Measurements from ENCODE around the gene USP22.

Gene USP22

GRCh38 chr17:21037117-21037803 lies 5.6 kb downstream of the USP22 start:
- Mint-ChIP-seq H3K27ac (peak overlapping the region; percentile 78), H3K27me3 (no peaks in the 10 kb centered on the region), H3K4me1 (ENCODE audit: low read depth) (peaks cover 74% of the 10 kb centered on the region), H3K9me3 (no peaks in the 10 kb centered on the region), H3K4me3 (no peak overlapping the region), H3K36me3 (ENCODE audit: low read depth) (peaks cover 45% of the 10 kb centered on the region)
- intact Hi-C loops (cut with micrococcal nuclease) = no loop called here

GRCh38 chr17:21036361-21036881 lies 6.4 kb downstream of the USP22 start:
- peaks cover 41% of the 10 kb centered on the region for H3K36me3 Mint-ChIP-seq (ENCODE audit: low read depth)
- H3K27me3 Mint-ChIP-seq = no peaks in the 10 kb centered on the region
- intact Hi-C loops (cut with micrococcal nuclease) = no loop called here
- peaks cover 74% of the 10 kb centered on the region for H3K4me1 Mint-ChIP-seq (ENCODE audit: low read depth)
- H3K4me3 Mint-ChIP-seq = peak overlapping the region; percentile 6
- H3K9me3 Mint-ChIP-seq = no peaks in the 10 kb centered on the region
- H3K27ac Mint-ChIP-seq = peak overlapping the region; percentile 78

DNA sequence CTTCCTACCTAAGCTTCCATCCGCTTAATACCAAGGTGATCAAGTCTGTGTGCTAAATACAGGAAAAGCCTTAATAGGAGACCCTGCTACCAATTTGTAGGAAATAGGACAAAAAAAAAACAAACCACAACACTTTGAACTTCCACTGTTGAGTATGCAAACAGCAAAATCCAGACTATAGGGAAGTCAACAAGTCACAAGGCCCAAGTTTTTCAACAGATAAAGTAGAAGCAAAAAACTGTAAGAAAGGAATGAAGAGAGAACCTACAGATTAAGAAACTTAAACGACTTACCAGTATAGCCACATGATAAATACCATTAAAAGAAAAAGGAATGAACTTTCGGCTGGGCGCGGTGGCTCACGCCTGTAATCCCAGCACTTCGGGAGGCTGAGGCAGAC lies 7.4 kb downstream of the USP22 start:
- Mint-ChIP-seq H3K9me3 (no peaks in the 10 kb centered on the region), H3K27ac (peak overlapping the region; percentile 78), H3K4me3 (peak overlapping the region; percentile 56), H3K27me3 (no peaks in the 10 kb centered on the region), H3K4me1 (ENCODE audit: low read depth) (peaks cover 67% of the 10 kb centered on the region), H3K36me3 (ENCODE audit: low read depth) (peaks cover 40% of the 10 kb centered on the region)
- intact Hi-C loops (cut with micrococcal nuclease) = no loop called here

DNA sequence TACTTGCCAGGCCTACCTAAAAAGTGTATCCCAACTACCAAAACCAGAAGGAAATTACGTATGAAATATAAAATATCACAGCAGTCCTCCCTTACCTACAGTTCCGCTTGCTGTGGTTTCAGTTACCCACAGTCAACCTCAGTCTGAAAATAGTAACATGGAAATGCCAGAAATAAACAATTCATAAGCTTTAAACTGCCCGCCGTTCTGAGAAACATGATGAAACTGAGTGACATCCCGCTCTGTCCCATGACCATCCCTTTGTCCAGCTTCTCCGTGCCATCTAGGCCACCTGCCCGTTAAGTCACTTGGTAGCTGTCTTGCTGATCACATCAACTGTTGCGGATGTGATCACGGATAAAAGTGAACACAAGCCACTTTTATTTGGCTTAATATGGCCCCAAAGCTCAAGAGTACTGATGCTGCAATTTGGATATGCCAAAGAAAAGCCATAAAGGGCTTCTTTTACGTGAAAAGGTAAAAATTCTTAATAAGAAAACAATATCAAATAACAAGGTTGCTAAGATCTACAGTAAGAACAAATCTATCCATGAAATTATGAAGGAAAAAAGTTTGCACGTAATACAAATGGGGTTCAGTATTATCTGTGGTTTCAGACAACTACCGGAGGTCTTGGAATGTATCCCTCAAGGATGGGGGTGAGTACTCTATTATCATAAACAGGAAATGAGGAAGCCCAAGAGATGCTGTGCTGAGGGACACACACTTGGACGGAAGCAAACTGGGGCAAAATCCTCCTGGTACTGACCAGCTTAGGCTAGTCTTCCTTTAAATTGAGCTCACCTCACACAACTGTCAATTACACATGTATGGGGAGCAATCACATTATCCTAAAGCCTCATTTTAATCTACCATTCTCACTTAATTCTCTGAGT lies 8.2 kb downstream of the USP22 start:
- Mint-ChIP-seq H3K4me1 (ENCODE audit: low read depth) (peaks cover 72% of the 10 kb centered on the region), H3K9me3 (no peaks in the 10 kb centered on the region), H3K27me3 (no peaks in the 10 kb centered on the region), H3K27ac (peak overlapping the region; percentile 78), H3K4me3 (peak overlapping the region; percentile 56), H3K36me3 (ENCODE audit: low read depth) (peaks cover 43% of the 10 kb centered on the region)
- intact Hi-C loops (cut with micrococcal nuclease) = no loop called here

DNA sequence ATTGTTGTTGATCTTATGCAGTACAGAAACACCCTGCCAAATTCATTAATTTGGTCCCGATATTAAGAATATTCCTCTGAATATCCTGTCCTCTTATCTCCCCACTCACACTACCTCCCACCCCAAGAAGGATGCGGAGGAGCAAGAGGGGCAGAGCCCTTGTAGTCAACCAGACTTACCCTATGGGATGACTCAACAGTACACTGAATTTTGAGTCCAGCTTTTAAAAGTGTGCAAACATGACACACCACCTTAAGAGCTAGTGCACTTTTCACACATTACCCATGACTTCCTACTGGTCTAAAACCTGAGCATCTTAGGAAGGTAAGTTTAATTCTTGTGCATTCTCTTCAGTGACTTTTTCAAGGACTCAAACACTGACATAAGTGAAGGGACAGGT lies 9.5 kb downstream of the USP22 start:
- no peak overlapping the region for H3K4me3 Mint-ChIP-seq
- intact Hi-C loops (cut with micrococcal nuclease) = no loop called here
- H3K9me3 Mint-ChIP-seq = no peaks in the 10 kb centered on the region
- H3K27ac Mint-ChIP-seq = no peak overlapping the region
- H3K27me3 Mint-ChIP-seq = no peaks in the 10 kb centered on the region
- peaks cover 83% of the 10 kb centered on the region for H3K4me1 Mint-ChIP-seq (ENCODE audit: low read depth)
- H3K36me3 Mint-ChIP-seq (ENCODE audit: low read depth) = peaks cover 44% of the 10 kb centered on the region

GRCh38 chr17:21031756-21032396 lies 10.9 kb downstream of the USP22 start:
- Mint-ChIP-seq H3K27me3 (no peaks in the 10 kb centered on the region), H3K4me3 (no peak overlapping the region), H3K27ac (no peak overlapping the region), H3K36me3 (ENCODE audit: low read depth) (peaks cover 49% of the 10 kb centered on the region), H3K9me3 (no peaks in the 10 kb centered on the region), H3K4me1 (ENCODE audit: low read depth) (peaks cover 76% of the 10 kb centered on the region)
- intact Hi-C loops (cut with micrococcal nuclease) = no loop called here

GRCh38 chr17:21030375-21030774 lies 12.4 kb downstream of the USP22 start:
- H3K4me1 Mint-ChIP-seq (ENCODE audit: low read depth) = peaks cover 67% of the 10 kb centered on the region
- H3K9me3 Mint-ChIP-seq = no peaks in the 10 kb centered on the region
- H3K27me3 Mint-ChIP-seq = no peaks in the 10 kb centered on the region
- H3K4me3 Mint-ChIP-seq = no peak overlapping the region
- no peak overlapping the region for H3K27ac Mint-ChIP-seq
- peaks cover 60% of the 10 kb centered on the region for H3K36me3 Mint-ChIP-seq (ENCODE audit: low read depth)
- intact Hi-C loops (cut with micrococcal nuclease) = no loop called here

DNA sequence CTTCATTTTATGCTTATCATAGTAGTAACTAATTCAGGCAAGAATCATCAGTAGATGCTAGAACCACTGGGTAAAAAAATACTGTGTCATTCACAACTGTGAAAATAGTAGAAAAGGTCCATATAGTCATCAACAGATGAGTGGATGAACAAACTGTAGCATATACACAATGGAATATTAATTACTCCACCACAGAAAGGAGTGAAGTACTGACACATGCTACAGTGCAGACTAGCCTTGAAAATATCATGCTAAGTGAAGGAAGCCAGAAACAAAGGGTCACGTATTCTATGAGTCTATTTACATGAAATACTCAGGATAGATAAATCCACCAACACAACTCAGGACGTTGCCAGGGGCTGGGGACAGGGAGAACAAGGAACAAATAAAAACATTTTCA lies 13.3 kb downstream of the USP22 start:
- Mint-ChIP-seq H3K4me3 (no peak overlapping the region), H3K9me3 (no peaks in the 10 kb centered on the region), H3K27ac (peak overlapping the region; percentile 9), H3K36me3 (ENCODE audit: low read depth) (peaks cover 68% of the 10 kb centered on the region), H3K4me1 (ENCODE audit: low read depth) (peaks cover 64% of the 10 kb centered on the region), H3K27me3 (no peaks in the 10 kb centered on the region)
- intact Hi-C loops (cut with micrococcal nuclease) = no loop called here

- no peaks in the 10 kb centered on the region for H3K9me3 Mint-ChIP-seq
- no peaks in the 10 kb centered on the region for H3K27me3 Mint-ChIP-seq
- peaks cover 64% of the 10 kb centered on the region for H3K4me1 Mint-ChIP-seq (ENCODE audit: low read depth)
- peaks cover 69% of the 10 kb centered on the region for H3K36me3 Mint-ChIP-seq (ENCODE audit: low read depth)
- H3K4me3 Mint-ChIP-seq = no peak overlapping the region
- H3K27ac Mint-ChIP-seq = peak overlapping the region; percentile 9
- intact Hi-C loops (cut with micrococcal nuclease) = no loop called here
These were observed 13.8 kb downstream of the USP22 start for GRCh38 chr17:21029036-21029435.

DNA sequence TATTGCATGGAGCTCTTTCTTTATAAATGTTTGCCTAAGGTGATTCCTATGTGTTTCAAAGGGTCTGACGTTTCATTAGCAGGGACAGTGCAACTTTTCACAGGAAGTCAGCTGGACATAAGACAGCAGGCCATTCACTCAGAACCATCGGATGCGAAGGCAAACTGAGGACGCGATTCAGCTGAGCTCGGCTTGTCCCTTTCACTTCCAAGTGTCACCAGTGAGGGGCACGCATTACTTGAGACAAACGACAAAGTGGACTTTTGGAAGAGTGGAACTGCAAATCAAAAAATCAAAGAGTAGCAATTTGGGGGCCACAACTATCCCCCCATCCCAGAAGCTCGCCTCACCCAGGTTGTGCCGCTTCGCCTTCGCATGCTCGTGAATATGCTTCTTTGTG lies 14.6 kb downstream of the USP22 start:
- Mint-ChIP-seq H3K9me3 (no peaks in the 10 kb centered on the region), H3K27me3 (no peaks in the 10 kb centered on the region), H3K27ac (no peak overlapping the region), H3K36me3 (ENCODE audit: low read depth) (peaks cover 74% of the 10 kb centered on the region), H3K4me1 (ENCODE audit: low read depth) (peaks cover 58% of the 10 kb centered on the region), H3K4me3 (no peak overlapping the region)
- intact Hi-C loops (cut with micrococcal nuclease) = no loop called here

GRCh38 chr17:21027031-21027430 lies 15.8 kb downstream of the USP22 start:
- Mint-ChIP-seq H3K36me3 (ENCODE audit: low read depth) (peaks cover 76% of the 10 kb centered on the region), H3K27ac (no peak overlapping the region), H3K27me3 (no peaks in the 10 kb centered on the region), H3K4me1 (ENCODE audit: low read depth) (peaks cover 56% of the 10 kb centered on the region), H3K4me3 (no peak overlapping the region), H3K9me3 (no peaks in the 10 kb centered on the region)
- intact Hi-C loops (cut with micrococcal nuclease) = no loop called here

DNA sequence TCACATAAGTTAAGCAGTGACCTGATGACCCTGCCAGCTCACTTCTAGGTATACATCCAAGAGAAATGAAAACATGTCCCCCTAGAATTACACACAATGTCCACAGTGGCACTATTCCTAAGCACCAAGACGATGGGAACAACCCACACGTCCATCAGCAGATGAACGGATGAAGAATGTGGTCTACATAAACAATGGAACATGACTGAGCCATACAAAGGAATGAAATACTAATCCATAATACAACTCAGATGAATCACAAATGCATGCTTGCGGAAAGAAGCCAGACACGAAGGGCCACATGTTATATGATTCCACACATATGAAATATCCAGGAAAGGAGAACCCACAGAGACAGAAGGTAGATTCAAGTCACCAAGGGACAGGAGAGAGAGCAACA lies 17.4 kb downstream of the USP22 start:
- H3K36me3 Mint-ChIP-seq (ENCODE audit: low read depth) = peaks cover 89% of the 10 kb centered on the region
- no peak overlapping the region for H3K27ac Mint-ChIP-seq
- intact Hi-C loops (cut with micrococcal nuclease) = no loop called here
- no peaks in the 10 kb centered on the region for H3K27me3 Mint-ChIP-seq
- no peak overlapping the region for H3K4me3 Mint-ChIP-seq
- peaks cover 46% of the 10 kb centered on the region for H3K4me1 Mint-ChIP-seq (ENCODE audit: low read depth)
- no peaks in the 10 kb centered on the region for H3K9me3 Mint-ChIP-seq

DNA sequence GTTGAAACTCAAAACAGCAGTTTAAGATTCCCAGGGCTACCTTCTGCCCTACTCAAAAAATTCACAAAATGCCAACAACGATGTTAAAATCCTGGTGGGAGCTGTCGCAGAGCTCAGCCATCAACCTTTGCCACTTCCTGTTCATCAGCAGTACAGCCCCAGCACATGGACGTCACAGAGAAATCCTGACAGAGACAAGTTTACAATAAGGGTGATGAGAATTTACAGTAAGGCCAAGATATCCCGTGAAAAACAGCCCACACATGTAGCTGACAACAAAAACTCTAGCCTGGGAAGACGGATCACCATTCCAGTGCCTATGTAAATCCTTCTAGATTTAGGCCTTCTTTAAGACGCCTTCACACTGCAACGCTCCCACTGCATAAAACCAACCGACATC lies 18.8 kb downstream of the USP22 start:
- Mint-ChIP-seq H3K36me3 (ENCODE audit: low read depth) (peaks cover 97% of the 10 kb centered on the region), H3K27me3 (no peaks in the 10 kb centered on the region), H3K4me1 (ENCODE audit: low read depth) (peaks cover 33% of the 10 kb centered on the region), H3K27ac (no peak overlapping the region), H3K4me3 (no peak overlapping the region), H3K9me3 (no peaks in the 10 kb centered on the region)
- intact Hi-C loops (cut with micrococcal nuclease) = no loop called here

- Mint-ChIP-seq H3K4me1 (ENCODE audit: low read depth) (peaks cover 24% of the 10 kb centered on the region), H3K27ac (no peak overlapping the region), H3K9me3 (no peaks in the 10 kb centered on the region), H3K27me3 (no peaks in the 10 kb centered on the region), H3K4me3 (no peak overlapping the region), H3K36me3 (ENCODE audit: low read depth) (peaks cover 97% of the 10 kb centered on the region)
- intact Hi-C loops (cut with micrococcal nuclease) = no loop called here
These were observed 21.5 kb downstream of the USP22 start for GRCh38 chr17:21021208-21021803.

All from dendritic cell treated with granulocyte-macrophage colony-stimulating factor and Interleukin-4, amounts not matched to agents 40 ng/mL and 50 ng/mL, for 4 days (primary cell).